B cell (primary cell): ENCODE data around the gene NLRC5. TPM values are rescaled to one million over a fixed set of nuclear protein-coding genes. Genes with fewer than 3 reads are reported as not detected.

Experiments
- ATAC-seq: fragments of 200-7000 bp; cut with Tn5 transposase; one replicate; pipeline ENCODE4 v1.10.0; 2021; ENCODE audit warnings: low read depth, mild to moderate bottlenecking, moderate number of reproducible peaks, moderate library complexity
- CTCF ChIA-PET: fragments of 350-600 bp; sonication (Branson Sonifier 250); formaldehyde crosslinking; loops from one replicate; lab custom pipeline; 2021; ENCODE audit warnings: antibody characterized with exemption, inconsistent platforms; lab: Charles Lee
- POLR2A ChIA-PET: fragments of 350-600 bp; sonication (Branson Sonifier 250); formaldehyde crosslinking; loops from one replicate; lab custom pipeline; 2021; ENCODE audit warnings: antibody characterized with exemption; lab: Charles Lee
- DNase-seq: peaks from one replicate; pipeline ENCODE4 v3.0.0; 2013
- H2AFZ ChIP-seq: 2 replicates; pipeline ENCODE4 v1.6.1; 2012; ENCODE audit warnings: mild to moderate bottlenecking, low read depth, low read length; ENCODE audit not compliant: insufficient read depth, poor library complexity, severe bottlenecking
- H3K27ac ChIP-seq, 2 donors: 1 replicate in 1 of 2; 2 replicates in 1 of 2; pipeline ENCODE4 v1.5.1; 2012 to 2013; ENCODE audit warnings: low read length in 2 of 2, mild to moderate bottlenecking in 2 of 2, moderate library complexity in 1 of 2
- H3K27me3 ChIP-seq, 4 experiments: fragments of 200-600 bp in 1 of 4; sonication (generic) in 1 of 4; replicated peaks in 1 of 4; 1 replicate in 2 of 4; 2 replicates in 2 of 4; pipeline versions ENCODE4 v1.6.1 to v1.7.0; 2013 to 2016; ENCODE audit warnings: low read length in 3 of 4, mild to moderate bottlenecking in 2 of 4, mixed read lengths in 1 of 4, moderate library complexity in 1 of 4; ENCODE audit not compliant: insufficient read depth in 4 of 4, control insufficient read depth in 3 of 4; ENCODE audit errors: control extremely low read depth in 1 of 4
- H3K36me3 ChIP-seq, 2 experiments: replicated peaks in 1 of 2; 1 replicate in 1 of 2; 2 replicates in 1 of 2; pipeline versions ENCODE4 v1.6.1 to v1.7.1; 2013; ENCODE audit warnings: low read length in 1 of 2; ENCODE audit not compliant: insufficient read depth in 2 of 2, control insufficient read depth in 1 of 2; ENCODE audit errors: control extremely low read depth in 1 of 2, extremely low read depth in 1 of 2
- H3K4me1 ChIP-seq, 2 donors: fragments of 200-600 bp in 1 of 2; sonication (generic) in 1 of 2; 1 replicate in 1 of 2; 2 replicates in 1 of 2; pipeline versions ENCODE4 v1.5.1 to v1.6.1; 2013 to 2017; ENCODE audit warnings: low read length in 2 of 2; ENCODE audit not compliant: control insufficient read depth in 2 of 2, insufficient read depth in 2 of 2
- H3K4me2 ChIP-seq: replicated peaks from 2 replicates; pipeline ENCODE3; 2012; ENCODE audit warnings: mild to moderate bottlenecking, low read depth, low read length; ENCODE audit not compliant: poor library complexity, severe bottlenecking
- H3K4me3 ChIP-seq, 5 experiments: fragments of 200-600 bp in 1 of 5; sonication (generic) in 1 of 5; 1 replicate in 3 of 5; 2 replicates in 2 of 5; pipeline versions ENCODE4 v1.5.1 to v1.7.0; 2011 to 2016; ENCODE audit warnings: low read length in 4 of 5, mild to moderate bottlenecking in 4 of 5, low read depth in 2 of 5, control low read depth in 1 of 5, moderate library complexity in 1 of 5; ENCODE audit not compliant: insufficient read depth in 1 of 5; ENCODE audit errors: control extremely low read depth in 1 of 5, extremely low read depth in 1 of 5
- H3K79me2 ChIP-seq: fragments of 200-600 bp; sonication (generic); one replicate; pipeline ENCODE4 v1.6.0; 2016; ENCODE audit warnings: low read length; ENCODE audit not compliant: control insufficient read depth, insufficient read depth
- H3K9ac ChIP-seq: fragments of 200-600 bp; sonication (generic); 2 replicates; pipeline ENCODE4 v1.6.1; 2017; ENCODE audit warnings: mild to moderate bottlenecking, low read length, moderate library complexity
- H3K9me3 ChIP-seq, 3 donors: one replicate each; pipeline versions ENCODE4 v1.6.1 to v1.7.1; 2013; ENCODE audit warnings: low read length in 2 of 3; ENCODE audit not compliant: control insufficient read depth in 2 of 3, insufficient read depth in 1 of 3; ENCODE audit errors: control extremely low read depth in 1 of 3
- H4K20me1 ChIP-seq: 2 replicates; pipeline ENCODE4 v1.6.0; 2012; ENCODE audit warnings: mild to moderate bottlenecking, low read length; ENCODE audit not compliant: insufficient read depth, control insufficient read depth, poor library complexity, severe bottlenecking
- H3K27ac Mint-ChIP-seq: one replicate; pipeline ENCODE4 v1.8.0; 2021; ENCODE audit warnings: mixed read lengths
- H3K27me3 Mint-ChIP-seq: one replicate; pipeline ENCODE4 v1.8.0; 2021; ENCODE audit warnings: mixed read lengths
- H3K4me1 Mint-ChIP-seq: one replicate; pipeline ENCODE4 v1.8.0; 2021; ENCODE audit warnings: mixed read lengths
- H3K4me3 Mint-ChIP-seq: one replicate; pipeline ENCODE4 v1.8.0; 2021; ENCODE audit warnings: mixed read lengths
- H3K9me3 Mint-ChIP-seq: one replicate; pipeline ENCODE4 v1.8.0; 2022; ENCODE audit warnings: mixed read lengths; ENCODE audit not compliant: insufficient read depth
- CTCF ChIP-seq: fragments of 200-600 bp; IDR thresholded peaks from one replicate; pipeline ENCODE4 v1.8.0; 2022; ENCODE audit warnings: antibody characterized with exemption, mild to moderate bottlenecking
- EZH2 ChIP-seq: IDR thresholded peaks from 2 replicates; pipeline ENCODE4 v1.6.1; 2012; ENCODE audit warnings: borderline replicate concordance, low read depth, mild to moderate bottlenecking, moderate library complexity, low read length; ENCODE audit not compliant: insufficient read depth, poor library complexity, severe bottlenecking
- WGBS: methylation state at CpG from one replicate; pipeline ENCODE4 v1.1.5; 2013; ENCODE audit warnings: missing lambda C conversion rate; ENCODE audit not compliant: insufficient coverage; 5-methylcytosine and 5-hydroxymethylcytosine counted together
- intact Hi-C: fragments of 100-400 bp; cut with micrococcal nuclease; formaldehyde crosslinking; loops from one replicate; pipeline ENCODE4 v1.10.0; 2022
- polyA plus RNA-seq: library from polyadenylated mRNA; depleted of rRNA; stranded (reverse); fragments of >200 nt; gene quantifications from 2 replicates; pipeline ENCODE4 v1.2.3, GENCODE V29; 2012
- total RNA-seq, 2 donors: library from RNA; stranded (reverse); fragments of 120-200 nt in 1 of 2; gene quantifications; 1 replicate in 1 of 2; 2 replicates in 1 of 2; pipeline versions ENCODE4 v1.2.3 to v1.2.4, GENCODE V29; 2013 to 2022

The NLRC5 gene
- total and polyA plus RNA-seq, 2 donors (not counting 1 experiment from before 2014, with no cell fraction given) = 349 to 510 TPM

GRCh38 chr16:56946767-56947603 is 42.4 kb upstream of the NLRC5 start:
- no peaks in the 10 kb centered on the region for H3K27me3 Mint-ChIP-seq
- DNase-seq = peak; percentile 49
- peak overlapping the region; percentile 59 for H3K27ac Mint-ChIP-seq
- intact Hi-C loops = no loop called here
- 96% methylated on average over 5 of the region's 10 CpGs for WGBS
- H3K9me3 Mint-ChIP-seq = no peaks in the 10 kb centered on the region
- H3K4me3 Mint-ChIP-seq = no peak overlapping the region
- no peaks in the 10 kb centered on the region for H3K79me2 ChIP-seq
- H3K4me1 Mint-ChIP-seq = peaks cover 54% of the 10 kb centered on the region
- peaks cover 15% of the 10 kb centered on the region for H4K20me1 ChIP-seq
- H3K27ac ChIP-seq = no peak overlapping the region
- peak; percentile 5 for ATAC-seq
- POLR2A ChIA-PET = interaction anchor here (0.7 to 2.8 kb wide), 12 partner anchors 9 to 99 kb away, joined by 3 to 10 read pairs (median 4); partner anchors contain the start of gene HERPUD1
- no peaks in the 10 kb centered on the region for H3K9me3 ChIP-seq
- H3K36me3 ChIP-seq = peaks cover 10 to 50% of the 10 kb centered on the region in 2 experiments
- CTCF ChIA-PET = interaction anchor here (1.0 to 11.7 kb wide), 4 partner anchors 16 to 99 kb away, joined by 6 to 118 read pairs (median 8); partner anchors contain the start of gene SLC12A3
- TF ChIP-seq CTCF = no peak
- TF ChIP-seq EZH2 = no peak
- no peak overlapping the region for H3K9ac ChIP-seq
- H3K27me3 ChIP-seq = no peaks in the 10 kb centered on the region
- no peak overlapping the region for H2AFZ ChIP-seq
- no peak overlapping the region for H3K4me3 ChIP-seq
- peaks cover 32 to 42% of the 10 kb centered on the region in 2 donors for H3K4me1 ChIP-seq
- no peak overlapping the region for H3K4me2 ChIP-seq

GRCh38 chr16:56947604-56947995 is 41.8 kb upstream of the NLRC5 start:
- POLR2A ChIA-PET = interaction anchor here (0.7 to 2.8 kb wide), 11 partner anchors 9 to 97 kb away, joined by 3 to 10 read pairs (median 5); partner anchors contain the start of gene HERPUD1
- H3K4me1 ChIP-seq = peaks cover 32 to 40% of the 10 kb centered on the region in 2 donors
- CTCF ChIA-PET = interaction anchor here (1.5 to 11.7 kb wide), 3 partner anchors 17 to 98 kb away, joined by 7 to 118 read pairs (median 9); partner anchors contain the start of gene SLC12A3
- H3K9ac ChIP-seq = no peak overlapping the region
- H3K4me3 ChIP-seq = no peak overlapping the region
- DNase-seq (no peak), ATAC-seq (no peak)
- no peaks in the 10 kb centered on the region for H3K79me2 ChIP-seq
- H3K4me2 ChIP-seq = no peak overlapping the region
- WGBS = 90% methylated on average over 2 of the region's 2 CpGs
- H3K4me1 Mint-ChIP-seq = peaks cover 56% of the 10 kb centered on the region
- H3K27me3 ChIP-seq = no peaks in the 10 kb centered on the region
- peaks cover 9% of the 10 kb centered on the region for H4K20me1 ChIP-seq
- no peak overlapping the region for H3K27ac ChIP-seq
- no peaks in the 10 kb centered on the region for H3K9me3 Mint-ChIP-seq
- H3K27ac Mint-ChIP-seq = peak overlapping the region; percentile 59
- no peaks in the 10 kb centered on the region for H3K27me3 Mint-ChIP-seq
- intact Hi-C loops = no loop called here
- H3K9me3 ChIP-seq = no peaks in the 10 kb centered on the region
- peaks cover 10 to 44% of the 10 kb centered on the region in 2 experiments for H3K36me3 ChIP-seq
- no peak overlapping the region for H3K4me3 Mint-ChIP-seq
- TF ChIP-seq EZH2 (no peak), CTCF (no peak)
- H2AFZ ChIP-seq = no peak overlapping the region
